Activated CD4-positive, alpha-beta T cell treated with anti-CD3 and anti-CD28 coated beads, Interleukin-2, Interleukin-6, amounts not matched to agents 100 ng/mL and 50 ng/mL, durations not matched to agents 16 hours and 8 hours (primary cell): ENCODE results near the gene CTAGE8.
"Not testable (repeated sequence)": the region's sequence is repeated elsewhere in the genome, so short reads cannot be mapped to it uniquely, and the experiment has no call there.

ENCODE experiments used
- DNase-seq: peaks from one replicate; pipeline ENCODE4 v3.0.0-alpha.2; 2020

The CTAGE8 gene

GRCh38 chr7:144269188-144269587, at the start of gene CTAGE8:
Gene CTAGE8 (minus strand): TSS chr7:144269288. CDS start chr7:144269250, 38 bp downstream.
- not testable (repeated sequence) for DNase-seq

- DNase-seq: not testable (repeated sequence)
Measured at GRCh38 chr7:144317537-144317936, 48.4 kb upstream of the CTAGE8 start.

GRCh38 chr7:144311872-144312469, 42.9 kb upstream of the CTAGE8 start, which contains the start of gene OR2A1:
Gene OR2A1 (plus strand): TSS chr7:144312419. CDS start chr7:144318125, 5,706 bp downstream.
- DNase-seq: not testable (repeated sequence)

- DNase-seq: not testable (repeated sequence)
Measured at GRCh38 chr7:144311218-144311617, 42.1 kb upstream of the CTAGE8 start.

GRCh38 chr7:144309702-144310101, 40.6 kb upstream of the CTAGE8 start:
- DNase-seq: not testable (repeated sequence)

- DNase-seq: not testable (repeated sequence)
Measured at GRCh38 chr7:144305156-144305555, 36.1 kb upstream of the CTAGE8 start.

- DNase-seq: not testable (repeated sequence)
Measured at GRCh38 chr7:144303607-144304006, 34.5 kb upstream of the CTAGE8 start.

- DNase-seq: not testable (repeated sequence)
Measured at GRCh38 chr7:144302578-144303303, 33.7 kb upstream of the CTAGE8 start.

- DNase-seq: not testable (repeated sequence)
Measured at GRCh38 chr7:144293794-144294499, 24.9 kb upstream of the CTAGE8 start.

GRCh38 chr7:144292384-144293161, 23.5 kb upstream of the CTAGE8 start:
- not testable (repeated sequence) for DNase-seq

- DNase-seq: not testable (repeated sequence)
Measured at GRCh38 chr7:144291607-144292006, 22.5 kb upstream of the CTAGE8 start.

GRCh38 chr7:144287171-144287784, 18.2 kb upstream of the CTAGE8 start:
- DNase-seq: not testable (repeated sequence)

GRCh38 chr7:144283716-144284115, 14.6 kb upstream of the CTAGE8 start:
- DNase-seq: not testable (repeated sequence)

GRCh38 chr7:144282490-144282889, 13.4 kb upstream of the CTAGE8 start:
- DNase-seq: not testable (repeated sequence)

GRCh38 chr7:144281981-144282380, 12.9 kb upstream of the CTAGE8 start:
- DNase-seq: not testable (repeated sequence)

GRCh38 chr7:144280010-144280409, 10.9 kb upstream of the CTAGE8 start:
- not testable (repeated sequence) for DNase-seq

- DNase-seq: not testable (repeated sequence)
Measured at GRCh38 chr7:144275281-144275680, 6.2 kb upstream of the CTAGE8 start.

- DNase-seq: not testable (repeated sequence)
Measured at GRCh38 chr7:144264692-144265091, 4.4 kb downstream of the CTAGE8 start, which contains the start of gene OR2A7. Gene OR2A7 (minus strand): TSS chr7:144264792. CDS start chr7:144259628, 5,164 bp downstream.

GRCh38 chr7:144262128-144262527, 7.0 kb downstream of the CTAGE8 start:
- DNase-seq: not testable (repeated sequence)

GRCh38 chr7:144259067-144259466, 10.0 kb downstream of the CTAGE8 start:
- DNase-seq: not testable (repeated sequence)

GRCh38 chr7:144256112-144256511, 13.0 kb downstream of the CTAGE8 start:
- no peak for DNase-seq

- no peak for DNase-seq
Measured at GRCh38 chr7:144255471-144255897, 13.6 kb downstream of the CTAGE8 start.
